GM12878 (cell line): ENCODE results near the gene ADCY5. TPM values are rescaled to one million over a fixed set of nuclear protein-coding genes. Genes with fewer than 3 reads are reported as not detected.

Source experiments
- ATAC-seq: fragments of 200-7000 bp; cut with Tn5 transposase; 3 replicates; pipeline ENCODE4 v1.9.1; 2020; ENCODE audit warnings: mild to moderate bottlenecking, moderate library complexity
- BruUV-seq: library from RNA; stranded (reverse); fragments of 400-500 nt; replicated peaks from 2 replicates; lab custom pipeline; 2021; lab: Mats Ljungman, UMichigan
- CTCF ChIA-PET: fragments of 300-600 bp; sonication (Branson Sonifier 250); formaldehyde crosslinking; extraction: SDS; loops from one replicate; lab custom pipeline; 2021; ENCODE audit warnings: inconsistent platforms; lab: Yijun Ruan, JAX
- POLR2A ChIA-PET: fragments of 350-600 bp; formaldehyde crosslinking; extraction: SDS; loops from one replicate; lab custom pipeline; 2021; ENCODE audit warnings: inconsistent platforms; lab: Charles Lee
- RAD21 ChIA-PET: fragments of 300-600 bp; sonication (Branson Sonifier 250); formaldehyde crosslinking; loops from one replicate; lab custom pipeline; 2023; ENCODE audit warnings: antibody characterized with exemption; ENCODE audit not compliant: unreplicated experiment; lab: Charles Lee
- SMC1A ChIA-PET: fragments of 300-600 bp; sonication (Branson Sonifier 250); formaldehyde crosslinking; loops from one replicate; lab custom pipeline; 2023; ENCODE audit not compliant: unreplicated experiment, uncharacterized antibody; lab: Charles Lee
- DNase-seq: peaks from one replicate; pipeline ENCODE4 v3.0.0-alpha.2; 2011; ENCODE audit warnings: low read depth, low spot score
- FAIRE-seq: peaks from 3 replicates; lab custom pipeline; 2011; peaks lifted over from hg19 to GRCh38; lab: Jason Lieb, UNC
- H2AFZ ChIP-seq: 2 replicates; pipeline ENCODE4 v1.6.0; 2011; ENCODE audit warnings: low read depth, low read length, control low read depth; ENCODE audit not compliant: control insufficient read depth
- H3K27ac ChIP-seq: 2 replicates; pipeline ENCODE4 v1.5.1; 2011; ENCODE audit warnings: control low read depth; ENCODE audit not compliant: control insufficient read depth, insufficient read depth
- H3K27me3 ChIP-seq, 2 experiments: replicated peaks in 1 of 2; 2 replicates each; pipeline versions ENCODE4 v1.6.0 to v1.6.1; 2011; ENCODE audit warnings: low read length in 1 of 2; ENCODE audit not compliant: control insufficient read depth in 2 of 2, insufficient read depth in 2 of 2
- H3K36me3 ChIP-seq, 2 experiments: 2 replicates each; pipeline ENCODE4 v1.5.1; 2011; ENCODE audit warnings: low read length in 1 of 2; ENCODE audit not compliant: control insufficient read depth in 2 of 2, insufficient read depth in 2 of 2
- H3K4me1 ChIP-seq: 2 replicates; pipeline ENCODE4 v1.6.1; 2011; ENCODE audit warnings: mild to moderate bottlenecking, low read length, moderate library complexity, mixed read lengths; ENCODE audit not compliant: control insufficient read depth, insufficient read depth
- H3K4me2 ChIP-seq: 2 replicates; pipeline ENCODE4 v1.6.0; 2011; ENCODE audit warnings: control low read depth; ENCODE audit not compliant: control insufficient read depth, insufficient read depth
- H3K4me3 ChIP-seq: fragments of 200-600 bp; sonication (generic); 2 replicates; pipeline ENCODE4 v1.5.1; 2016
- H3K79me2 ChIP-seq: 2 replicates; pipeline ENCODE4 v1.6.0; 2011; ENCODE audit warnings: low read length; ENCODE audit not compliant: control insufficient read depth, insufficient read depth
- H3K9ac ChIP-seq: 2 replicates; pipeline ENCODE4 v1.8.0; 2011; ENCODE audit warnings: low read length, control low read depth, mixed read lengths; ENCODE audit not compliant: control insufficient read depth, insufficient read depth
- H3K9me3 ChIP-seq: replicated peaks from 3 replicates; pipeline ENCODE4 v1.5.1; 2011; ENCODE audit warnings: mild to moderate bottlenecking, low read length; ENCODE audit not compliant: control insufficient read depth, insufficient read depth
- H4K20me1 ChIP-seq: 2 replicates; pipeline ENCODE4 v1.6.0; 2011; ENCODE audit not compliant: control insufficient read depth, insufficient read depth
- CEBPB ChIP-seq, 2 experiments: fragments of 150-350 bp in 1 of 2; IDR thresholded peaks; 2 replicates each; pipeline ENCODE4 v1.6.1; 2012 to 2014; ENCODE audit warnings: low read depth in 2 of 2, low read length in 2 of 2, borderline replicate concordance in 1 of 2, inconsistent platforms in 1 of 2
- IRF4 ChIP-seq: IDR thresholded peaks from 2 replicates; pipeline ENCODE4 v1.6.1; 2011; ENCODE audit warnings: low read depth, low read length
- POU2F2 ChIP-seq: IDR thresholded peaks from 3 replicates; pipeline ENCODE4 v1.6.1; 2011; ENCODE audit warnings: low read depth, mild to moderate bottlenecking, low read length, borderline replicate concordance
- SMARCA5 ChIP-seq: fragments of 450-650 bp; IDR thresholded peaks from 2 replicates; pipeline ENCODE4 v1.6.1; 2017; ENCODE audit warnings: mild to moderate bottlenecking
- TCF7 ChIP-seq: IDR thresholded peaks from 2 replicates; pipeline ENCODE4 v1.6.1; 2014; ENCODE audit warnings: antibody characterized with exemption, borderline replicate concordance
- ZNF207 ChIP-seq: fragments of 450-650 bp; IDR thresholded peaks from 2 replicates; pipeline ENCODE4 v1.6.1; 2014; ENCODE audit warnings: antibody characterized with exemption, mild to moderate bottlenecking, borderline replicate concordance
- WGBS: methylation state at CpG from one replicate; pipeline ENCODE4 v1.1.6; 2016; ENCODE audit warnings: low lambda C conversion rate; ENCODE audit not compliant: insufficient replicate concordance, insufficient coverage; ENCODE audit errors: missing lambda C conversion rate; 5-methylcytosine and 5-hydroxymethylcytosine counted together
- in situ Hi-C: fragments of 300-500 bp; cut with MboI; formaldehyde crosslinking; loops from 9 replicates; pipeline ENCODE4 v1.14.3; 2018; ENCODE audit warnings: mixed read lengths
- intact Hi-C: fragments of 100-400 bp; cut with micrococcal nuclease; formaldehyde crosslinking; loops from one replicate; pipeline ENCODE4 v1.14.2; 2022; ENCODE audit not compliant: unreplicated experiment
- polyA plus RNA-seq, 11 experiments: library from polyadenylated mRNA; depleted of rRNA in 4 of 11; unstranded in 6 of 11; stranded (reverse) in 5 of 11; fragments of >200 nt; fragmentation: Nextera tagmentation in 4 of 11; fragmentation: Illumina TruSeq in 1 of 11; extraction: Ambion mirVana in 4 of 11; extraction: Trizol in 1 of 11; gene quantifications; 1 replicate in 1 of 11; 2 replicates in 10 of 11; pipeline versions ENCODE4 v1.2.1 to v1.2.3, GENCODE V29; 2011 to 2016; ENCODE audit warnings: inconsistent platforms in 2 of 11, missing spikeins in 2 of 11, low read depth in 1 of 11
- total RNA-seq, 4 experiments: library from RNA; depleted of rRNA in 3 of 4; stranded (reverse); fragments of >200 nt in 3 of 4; fragmentation: Illumina TruSeq in 1 of 4; extraction: Trizol in 1 of 4; gene quantifications; 2 replicates each; pipeline versions ENCODE4 v1.2.1 to v1.2.3, GENCODE V29; 2013 to 2021
- TF ChIP-seq, protein P1 (sequence below): fragments of 450-650 bp; IDR thresholded peaks from 2 replicates; pipeline ENCODE4 v1.6.1; 2017; ENCODE audit warnings: antibody characterized with exemption, mild to moderate bottlenecking, moderate library complexity
- TF ChIP-seq, protein P2 (sequence below): fragments of 450-650 bp; IDR thresholded peaks from 2 replicates; pipeline ENCODE4 v1.6.1; 2016; ENCODE audit warnings: mild to moderate bottlenecking
- TF ChIP-seq, protein P3 (sequence below): IDR thresholded peaks from 2 replicates; pipeline ENCODE4 v1.6.1; 2012; ENCODE audit warnings: mild to moderate bottlenecking, low read depth, low read length

The ADCY5 gene
- total and polyA plus RNA-seq, 10 of the 15 experiments (the other 5 are each of a cell fraction or from before 2014, with no cell fraction given): under 0.01 to 0.24 (median 0.02) TPM; not detected in 4

DNA sequence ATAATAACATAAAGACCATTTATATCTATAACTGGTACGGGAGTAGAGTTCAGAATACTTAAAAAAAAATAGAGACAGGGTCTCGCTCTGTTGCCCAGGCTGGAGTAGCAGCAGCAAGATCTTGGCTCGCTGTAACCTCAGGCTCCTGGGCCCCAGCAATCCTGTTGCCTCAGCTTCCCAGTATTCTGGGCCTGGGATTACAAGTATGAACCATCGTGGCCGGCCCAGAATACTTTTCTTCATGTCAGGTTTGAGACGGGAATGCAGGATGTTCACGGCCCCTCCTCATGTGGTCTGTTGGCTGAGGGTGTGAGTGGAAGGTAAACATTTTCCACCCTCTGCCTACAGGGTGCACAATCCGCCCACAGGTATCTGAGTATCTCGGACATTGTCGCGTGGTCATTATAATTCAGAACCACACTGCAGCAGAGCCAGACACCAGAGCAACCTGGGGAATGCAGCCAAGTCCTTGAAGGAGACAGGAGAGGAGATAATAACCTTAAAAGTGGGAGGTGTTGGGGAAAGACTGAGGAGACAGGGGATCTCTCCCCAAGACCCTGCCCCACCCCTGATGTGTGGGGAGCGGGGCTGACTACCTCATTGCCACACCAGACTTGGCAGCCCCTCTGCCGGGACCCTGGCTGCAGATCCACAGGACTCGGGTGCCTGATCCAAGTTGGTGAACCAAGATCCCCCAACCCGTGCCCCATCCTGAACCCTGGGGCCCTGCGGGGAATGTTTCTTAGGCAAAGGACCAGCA is 106.8 kb downstream of the ADCY5 start:
- Histone ChIP-seq H3K9me3 (no peaks in the 10 kb centered on the region), H3K79me2 (no peaks in the 10 kb centered on the region), H3K4me1 (no peaks in the 10 kb centered on the region), H3K36me3 (no peaks in the 10 kb centered on the region), H3K27ac (no peak overlapping the region), H3K9ac (no peak overlapping the region), H3K27me3 (no peaks in the 10 kb centered on the region), H2AFZ (no peak overlapping the region), H4K20me1 (no peaks in the 10 kb centered on the region), H3K4me2 (no peak overlapping the region), H3K4me3 (no peak overlapping the region)
- DNase-seq: no peak
- no peak for FAIRE-seq
- TF ChIP-seq IRF4: no peak
- no peak for TF ChIP-seq CEBPB (IDR thresholded peaks at IDR 0.05; ENCODE audit: borderline replicate concordance in 1 of 2, low read depth in 2 of 2, low read length in 2 of 2)
- TF ChIP-seq ZNF207: no peak
- TF ChIP-seq, protein P1, sequence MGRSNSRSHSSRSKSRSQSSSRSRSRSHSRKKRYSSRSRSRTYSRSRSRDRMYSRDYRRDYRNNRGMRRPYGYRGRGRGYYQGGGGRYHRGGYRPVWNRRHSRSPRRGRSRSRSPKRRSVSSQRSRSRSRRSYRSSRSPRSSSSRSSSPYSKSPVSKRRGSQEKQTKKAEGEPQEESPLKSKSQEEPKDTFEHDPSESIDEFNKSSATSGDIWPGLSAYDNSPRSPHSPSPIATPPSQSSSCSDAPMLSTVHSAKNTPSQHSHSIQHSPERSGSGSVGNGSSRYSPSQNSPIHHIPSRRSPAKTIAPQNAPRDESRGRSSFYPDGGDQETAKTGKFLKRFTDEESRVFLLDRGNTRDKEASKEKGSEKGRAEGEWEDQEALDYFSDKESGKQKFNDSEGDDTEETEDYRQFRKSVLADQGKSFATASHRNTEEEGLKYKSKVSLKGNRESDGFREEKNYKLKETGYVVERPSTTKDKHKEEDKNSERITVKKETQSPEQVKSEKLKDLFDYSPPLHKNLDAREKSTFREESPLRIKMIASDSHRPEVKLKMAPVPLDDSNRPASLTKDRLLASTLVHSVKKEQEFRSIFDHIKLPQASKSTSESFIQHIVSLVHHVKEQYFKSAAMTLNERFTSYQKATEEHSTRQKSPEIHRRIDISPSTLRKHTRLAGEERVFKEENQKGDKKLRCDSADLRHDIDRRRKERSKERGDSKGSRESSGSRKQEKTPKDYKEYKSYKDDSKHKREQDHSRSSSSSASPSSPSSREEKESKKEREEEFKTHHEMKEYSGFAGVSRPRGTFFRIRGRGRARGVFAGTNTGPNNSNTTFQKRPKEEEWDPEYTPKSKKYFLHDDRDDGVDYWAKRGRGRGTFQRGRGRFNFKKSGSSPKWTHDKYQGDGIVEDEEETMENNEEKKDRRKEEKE: no peak
- TF ChIP-seq, protein P2, sequence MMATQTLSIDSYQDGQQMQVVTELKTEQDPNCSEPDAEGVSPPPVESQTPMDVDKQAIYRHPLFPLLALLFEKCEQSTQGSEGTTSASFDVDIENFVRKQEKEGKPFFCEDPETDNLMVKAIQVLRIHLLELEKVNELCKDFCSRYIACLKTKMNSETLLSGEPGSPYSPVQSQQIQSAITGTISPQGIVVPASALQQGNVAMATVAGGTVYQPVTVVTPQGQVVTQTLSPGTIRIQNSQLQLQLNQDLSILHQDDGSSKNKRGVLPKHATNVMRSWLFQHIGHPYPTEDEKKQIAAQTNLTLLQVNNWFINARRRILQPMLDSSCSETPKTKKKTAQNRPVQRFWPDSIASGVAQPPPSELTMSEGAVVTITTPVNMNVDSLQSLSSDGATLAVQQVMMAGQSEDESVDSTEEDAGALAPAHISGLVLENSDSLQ: no peak
- TF ChIP-seq POU2F2: no peak
- no peak for TF ChIP-seq SMARCA5
- TF ChIP-seq, protein P3, sequence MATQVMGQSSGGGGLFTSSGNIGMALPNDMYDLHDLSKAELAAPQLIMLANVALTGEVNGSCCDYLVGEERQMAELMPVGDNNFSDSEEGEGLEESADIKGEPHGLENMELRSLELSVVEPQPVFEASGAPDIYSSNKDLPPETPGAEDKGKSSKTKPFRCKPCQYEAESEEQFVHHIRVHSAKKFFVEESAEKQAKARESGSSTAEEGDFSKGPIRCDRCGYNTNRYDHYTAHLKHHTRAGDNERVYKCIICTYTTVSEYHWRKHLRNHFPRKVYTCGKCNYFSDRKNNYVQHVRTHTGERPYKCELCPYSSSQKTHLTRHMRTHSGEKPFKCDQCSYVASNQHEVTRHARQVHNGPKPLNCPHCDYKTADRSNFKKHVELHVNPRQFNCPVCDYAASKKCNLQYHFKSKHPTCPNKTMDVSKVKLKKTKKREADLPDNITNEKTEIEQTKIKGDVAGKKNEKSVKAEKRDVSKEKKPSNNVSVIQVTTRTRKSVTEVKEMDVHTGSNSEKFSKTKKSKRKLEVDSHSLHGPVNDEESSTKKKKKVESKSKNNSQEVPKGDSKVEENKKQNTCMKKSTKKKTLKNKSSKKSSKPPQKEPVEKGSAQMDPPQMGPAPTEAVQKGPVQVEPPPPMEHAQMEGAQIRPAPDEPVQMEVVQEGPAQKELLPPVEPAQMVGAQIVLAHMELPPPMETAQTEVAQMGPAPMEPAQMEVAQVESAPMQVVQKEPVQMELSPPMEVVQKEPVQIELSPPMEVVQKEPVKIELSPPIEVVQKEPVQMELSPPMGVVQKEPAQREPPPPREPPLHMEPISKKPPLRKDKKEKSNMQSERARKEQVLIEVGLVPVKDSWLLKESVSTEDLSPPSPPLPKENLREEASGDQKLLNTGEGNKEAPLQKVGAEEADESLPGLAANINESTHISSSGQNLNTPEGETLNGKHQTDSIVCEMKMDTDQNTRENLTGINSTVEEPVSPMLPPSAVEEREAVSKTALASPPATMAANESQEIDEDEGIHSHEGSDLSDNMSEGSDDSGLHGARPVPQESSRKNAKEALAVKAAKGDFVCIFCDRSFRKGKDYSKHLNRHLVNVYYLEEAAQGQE: no peak
- TF ChIP-seq TCF7: no peak
- ChIA-PET SMC1A (no interaction called here), CTCF (interaction anchor here (1.3 kb wide), 1 partner anchor 11 kb away, joined by 3 read pairs; no protein-coding TSS in a partner anchor), POLR2A (no interaction called here), RAD21 (no interaction called here)
- BruUV-seq: no TSS peak
- ATAC-seq: no peak
- intact Hi-C loops (no loop called here), in situ Hi-C loops (no loop called here)
- WGBS: 43% methylated on average over 16 of the region's 16 CpGs
